ENCODE measurements around the gene TOR1A. TPM values are rescaled to one million over a fixed set of nuclear protein-coding genes. Genes with fewer than 3 reads are reported as not detected.

The TOR1A gene
- total RNA-seq, 1 donor = 51.4 TPM

GRCh38 chr9:129822898-129823541 lies 916 bp downstream of the TOR1A start:
- peak overlapping the region; percentile 81 for H3K4me3 ChIP-seq (ENCODE audit: low read depth, low read length)
- no peak for TF ChIP-seq CTCF (IDR thresholded peaks at IDR 0.05; ENCODE audit: insufficient read depth, low read depth, low read length)
- peak; percentile 48 for DNase-seq (ENCODE audit: low read depth)

GRCh38 chr9:129816501-129817435 lies 7.2 kb downstream of the TOR1A start:
- no peak overlapping the region for H3K4me3 ChIP-seq (ENCODE audit: low read depth, low read length)
- TF ChIP-seq CTCF (IDR thresholded peaks at IDR 0.05; ENCODE audit: insufficient read depth, low read depth, low read length) = no peak
- no peak for DNase-seq (ENCODE audit: low read depth)

- no peak for TF ChIP-seq CTCF (IDR thresholded peaks at IDR 0.05; ENCODE audit: insufficient read depth, low read depth, low read length)
- H3K4me3 ChIP-seq (ENCODE audit: low read depth, low read length) = no peak overlapping the region
- DNase-seq (ENCODE audit: low read depth) = no peak
Measured at GRCh38 chr9:129815278-129815677, 8.7 kb downstream of the TOR1A start.

- DNase-seq (ENCODE audit: low read depth) = no peak
- H3K4me3 ChIP-seq (ENCODE audit: low read depth, low read length) = no peak overlapping the region
- TF ChIP-seq CTCF (IDR thresholded peaks at IDR 0.05; ENCODE audit: insufficient read depth, low read depth, low read length) = no peak
Measured at GRCh38 chr9:129814432-129815223, 9.3 kb downstream of the TOR1A start.

GRCh38 chr9:129813661-129814060 lies 10.3 kb downstream of the TOR1A start:
- no peak for TF ChIP-seq CTCF (IDR thresholded peaks at IDR 0.05; ENCODE audit: insufficient read depth, low read depth, low read length)
- H3K4me3 ChIP-seq (ENCODE audit: low read depth, low read length) = no peak overlapping the region
- DNase-seq (ENCODE audit: low read depth) = no peak

- DNase-seq (ENCODE audit: low read depth) = no peak
- H3K4me3 ChIP-seq (ENCODE audit: low read depth, low read length) = no peak overlapping the region
- TF ChIP-seq CTCF (IDR thresholded peaks at IDR 0.05; ENCODE audit: insufficient read depth, low read depth, low read length) = no peak
Measured at GRCh38 chr9:129812385-129812784, 11.6 kb downstream of the TOR1A start.
